D721Med (cell line): ENCODE measurements around the gene PER3.

Experiments used
- DNase-seq: peaks from one replicate; pipeline ENCODE4 v3.0.0; 2011; ENCODE audit warnings: low spot score; ENCODE audit not compliant: insufficient read length
- FAIRE-seq: peaks from 2 replicates; lab custom pipeline; 2011; peaks lifted over from hg19 to GRCh38; lab: Jason Lieb, UNC
- CTCF ChIP-seq: IDR thresholded peaks from 2 replicates; pipeline ENCODE4 v1.5.1; 2012; ENCODE audit warnings: mild to moderate bottlenecking, control low read depth; ENCODE audit not compliant: insufficient read depth; ENCODE audit errors: missing control alignments

PER3 gene

GRCh38 chr1:7777591-7777990 is 6.5 kb upstream of the PER3 start:
- DNase-seq (no peak), FAIRE-seq (no peak)
- no peak for TF ChIP-seq CTCF

- FAIRE-seq (no peak), DNase-seq (no peak)
- no peak for TF ChIP-seq CTCF
These were observed 5.9 kb upstream of the PER3 start for GRCh38 chr1:7778133-7778628.

GRCh38 chr1:7780976-7781375 is 3.1 kb upstream of the PER3 start:
- TF ChIP-seq CTCF: no peak
- FAIRE-seq (no peak), DNase-seq (no peak)

GRCh38 chr1:7781501-7781900 is 2.6 kb upstream of the PER3 start:
- no peak for TF ChIP-seq CTCF
- FAIRE-seq (no peak), DNase-seq (no peak)

- DNase-seq (no peak), FAIRE-seq (no peak)
These were observed 2.1 kb upstream of the PER3 start for GRCh38 chr1:7781923-7782495.

GRCh38 chr1:7783178-7783711 is 846 bp upstream of the PER3 start:
- DNase-seq (peak; percentile 29), FAIRE-seq (no peak)
- no peak for TF ChIP-seq CTCF

More at GRCh38 chr1:7781923-7782495, 2.1 kb upstream of the PER3 start:
- no peak for TF ChIP-seq CTCF

- FAIRE-seq: no peak
- TF ChIP-seq CTCF: no peak
- DNase-seq: no peak
These were observed 491 bp downstream of the PER3 start for GRCh38 chr1:7784492-7785071.
